Panc1 (cell line): Measurements from ENCODE around the gene ANO2. TPM values are rescaled to one million over a fixed set of nuclear protein-coding genes. Genes with fewer than 3 reads are reported as not detected.

Source experiments
- ATAC-seq: fragments of 200-7000 bp; cut with Tn5 transposase; 2 replicates; pipeline ENCODE4 v1.9.1; 2020; ENCODE audit warnings: mild to moderate bottlenecking, moderate library complexity
- BruUV-seq: library from RNA; stranded (reverse); fragments of 400-500 nt; replicated peaks from 2 replicates; lab custom pipeline; 2021; lab: Mats Ljungman, UMichigan
- CTCF ChIA-PET: fragments of 300-600 bp; sonication (Branson Sonifier 250); formaldehyde crosslinking; loops from one replicate; lab custom pipeline; 2022; ENCODE audit warnings: antibody characterized with exemption; lab: Charles Lee
- POLR2A ChIA-PET: fragments of 300-600 bp; sonication (Branson Sonifier 250); formaldehyde crosslinking; loops from one replicate; lab custom pipeline; 2022; ENCODE audit warnings: antibody characterized with exemption; lab: Charles Lee
- DNase-seq: peaks from one replicate; pipeline ENCODE4 v3.0.0-alpha.2; 2010; ENCODE audit warnings: low read depth, low spot score
- H3K27ac ChIP-seq: 2 replicates; pipeline ENCODE4 v1.5.1; 2011; ENCODE audit warnings: mild to moderate bottlenecking, low read length, inconsistent platforms
- H3K27me3 ChIP-seq: fragments of 200-500 bp; sonication (Bioruptor generic); 2 replicates; pipeline ENCODE4 v1.6.0; 2014; ENCODE audit warnings: low read length, inconsistent platforms; ENCODE audit not compliant: control insufficient read depth, insufficient read depth
- H3K36me3 ChIP-seq: fragments of 200-500 bp; sonication (Bioruptor generic); 2 replicates; pipeline ENCODE4 v1.5.1; 2014; ENCODE audit warnings: inconsistent platforms, mild to moderate bottlenecking, low read length, moderate library complexity; ENCODE audit not compliant: control insufficient read depth, insufficient read depth
- H3K4me1 ChIP-seq: 2 replicates; pipeline ENCODE4 v1.5.1; 2011; ENCODE audit warnings: inconsistent platforms, mild to moderate bottlenecking, low read length, moderate library complexity; ENCODE audit not compliant: control insufficient read depth, insufficient read depth
- H3K4me3 ChIP-seq, 2 experiments: 2 replicates each; pipeline ENCODE4 v1.5.1; 2011 to 2012; ENCODE audit warnings: low read depth in 2 of 2, low read length in 2 of 2, mild to moderate bottlenecking in 2 of 2, inconsistent platforms in 1 of 2, moderate library complexity in 1 of 2
- H3K9me3 ChIP-seq: fragments of 200-500 bp; sonication (Bioruptor generic); 2 replicates; pipeline ENCODE4 v1.5.1; 2014; ENCODE audit warnings: low read depth, mild to moderate bottlenecking, inconsistent platforms, low read length, moderate library complexity; ENCODE audit not compliant: control insufficient read depth, insufficient read depth
- POLR2AphosphoS5 ChIP-seq: IDR thresholded peaks from 2 replicates; pipeline ENCODE4 v1.6.1; 2012; ENCODE audit warnings: mild to moderate bottlenecking, low read depth, low read length, moderate library complexity
- SIN3A ChIP-seq: IDR thresholded peaks from 2 replicates; pipeline ENCODE4 v1.6.1; 2012; ENCODE audit warnings: low read depth, mild to moderate bottlenecking, low read length, moderate library complexity, borderline replicate concordance; ENCODE audit not compliant: insufficient read depth
- TCF7L2 ChIP-seq: IDR thresholded peaks from 2 replicates; pipeline ENCODE4 v1.6.1; 2011; ENCODE audit warnings: mild to moderate bottlenecking, low read depth, low read length, inconsistent platforms
- in situ Hi-C: cut with HindIII; loops from 2 replicates; pipeline ENCODE4 v1.10.0; 2016; ENCODE audit warnings: low sequenced_read_pairs, low pct_unique_long_range_greater_than_20kb
- intact Hi-C: fragments of 100-400 bp; cut with micrococcal nuclease; formaldehyde crosslinking; loops from one replicate; pipeline ENCODE4 v1.10.0; 2022; ENCODE audit not compliant: unreplicated experiment
- total RNA-seq: library from RNA; stranded (reverse); gene quantifications from one replicate; pipeline ENCODE4 v1.2.1, GENCODE V29; 2021; ENCODE audit not compliant: unreplicated experiment
- TF ChIP-seq, protein P1 (sequence below): fragments of 450-650 bp; IDR thresholded peaks from 2 replicates; pipeline ENCODE4 v1.5.1; 2017; ENCODE audit warnings: mild to moderate bottlenecking
- TF ChIP-seq, protein P2 (sequence below), 2 experiments: IDR thresholded peaks; 2 replicates each; pipeline ENCODE4 v1.6.1; 2011 to 2012; ENCODE audit warnings: low read depth in 2 of 2, control low read depth in 1 of 2, low read length in 1 of 2, mild to moderate bottlenecking in 1 of 2, moderate library complexity in 1 of 2; ENCODE audit not compliant: insufficient read depth in 1 of 2

The ANO2 gene
- total RNA-seq, 1 experiment from 2014 or later: not detected

DNA sequence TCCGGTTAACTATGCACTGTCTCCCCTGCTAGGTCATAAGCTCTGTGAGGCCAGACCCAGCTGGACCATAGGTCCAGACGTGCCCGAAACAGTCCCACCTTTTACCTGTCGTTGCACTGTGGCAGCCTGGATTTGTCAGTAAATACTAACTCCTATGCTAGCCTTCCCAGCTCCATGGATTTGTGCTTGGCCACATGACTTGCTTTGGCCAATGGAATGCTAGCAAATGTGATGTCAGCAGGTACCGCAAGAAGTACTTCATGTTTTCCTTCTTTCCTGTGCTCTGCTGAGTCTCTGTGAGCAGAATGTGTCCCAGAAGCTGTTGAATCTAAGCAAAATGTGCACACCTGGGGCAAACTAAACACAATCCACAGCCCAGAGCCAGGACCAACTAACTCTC, 157.2 kb downstream of the ANO2 start:
- in situ Hi-C loops: no loop called here
- BruUV-seq: no TSS peak
- Histone ChIP-seq H3K4me3 (no peak overlapping the region), H3K9me3 (no peaks in the 10 kb centered on the region), H3K4me1 (no peaks in the 10 kb centered on the region), H3K27ac (no peak overlapping the region), H3K27me3 (no peaks in the 10 kb centered on the region; the same call in 1 of the 2 replicates), H3K36me3 (no peaks in the 10 kb centered on the region)
- CTCF ChIA-PET: interaction anchor here (0.6 kb wide), 1 partner anchor 164 kb away, joined by 5 read pairs; no protein-coding TSS in a partner anchor
- POLR2A ChIA-PET: no interaction called here
- ATAC-seq (no peak), DNase-seq (no peak)
- intact Hi-C loops: no loop called here
- TF ChIP-seq, protein P1, sequence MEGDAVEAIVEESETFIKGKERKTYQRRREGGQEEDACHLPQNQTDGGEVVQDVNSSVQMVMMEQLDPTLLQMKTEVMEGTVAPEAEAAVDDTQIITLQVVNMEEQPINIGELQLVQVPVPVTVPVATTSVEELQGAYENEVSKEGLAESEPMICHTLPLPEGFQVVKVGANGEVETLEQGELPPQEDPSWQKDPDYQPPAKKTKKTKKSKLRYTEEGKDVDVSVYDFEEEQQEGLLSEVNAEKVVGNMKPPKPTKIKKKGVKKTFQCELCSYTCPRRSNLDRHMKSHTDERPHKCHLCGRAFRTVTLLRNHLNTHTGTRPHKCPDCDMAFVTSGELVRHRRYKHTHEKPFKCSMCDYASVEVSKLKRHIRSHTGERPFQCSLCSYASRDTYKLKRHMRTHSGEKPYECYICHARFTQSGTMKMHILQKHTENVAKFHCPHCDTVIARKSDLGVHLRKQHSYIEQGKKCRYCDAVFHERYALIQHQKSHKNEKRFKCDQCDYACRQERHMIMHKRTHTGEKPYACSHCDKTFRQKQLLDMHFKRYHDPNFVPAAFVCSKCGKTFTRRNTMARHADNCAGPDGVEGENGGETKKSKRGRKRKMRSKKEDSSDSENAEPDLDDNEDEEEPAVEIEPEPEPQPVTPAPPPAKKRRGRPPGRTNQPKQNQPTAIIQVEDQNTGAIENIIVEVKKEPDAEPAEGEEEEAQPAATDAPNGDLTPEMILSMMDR: no peak
- TF ChIP-seq, protein P2, sequence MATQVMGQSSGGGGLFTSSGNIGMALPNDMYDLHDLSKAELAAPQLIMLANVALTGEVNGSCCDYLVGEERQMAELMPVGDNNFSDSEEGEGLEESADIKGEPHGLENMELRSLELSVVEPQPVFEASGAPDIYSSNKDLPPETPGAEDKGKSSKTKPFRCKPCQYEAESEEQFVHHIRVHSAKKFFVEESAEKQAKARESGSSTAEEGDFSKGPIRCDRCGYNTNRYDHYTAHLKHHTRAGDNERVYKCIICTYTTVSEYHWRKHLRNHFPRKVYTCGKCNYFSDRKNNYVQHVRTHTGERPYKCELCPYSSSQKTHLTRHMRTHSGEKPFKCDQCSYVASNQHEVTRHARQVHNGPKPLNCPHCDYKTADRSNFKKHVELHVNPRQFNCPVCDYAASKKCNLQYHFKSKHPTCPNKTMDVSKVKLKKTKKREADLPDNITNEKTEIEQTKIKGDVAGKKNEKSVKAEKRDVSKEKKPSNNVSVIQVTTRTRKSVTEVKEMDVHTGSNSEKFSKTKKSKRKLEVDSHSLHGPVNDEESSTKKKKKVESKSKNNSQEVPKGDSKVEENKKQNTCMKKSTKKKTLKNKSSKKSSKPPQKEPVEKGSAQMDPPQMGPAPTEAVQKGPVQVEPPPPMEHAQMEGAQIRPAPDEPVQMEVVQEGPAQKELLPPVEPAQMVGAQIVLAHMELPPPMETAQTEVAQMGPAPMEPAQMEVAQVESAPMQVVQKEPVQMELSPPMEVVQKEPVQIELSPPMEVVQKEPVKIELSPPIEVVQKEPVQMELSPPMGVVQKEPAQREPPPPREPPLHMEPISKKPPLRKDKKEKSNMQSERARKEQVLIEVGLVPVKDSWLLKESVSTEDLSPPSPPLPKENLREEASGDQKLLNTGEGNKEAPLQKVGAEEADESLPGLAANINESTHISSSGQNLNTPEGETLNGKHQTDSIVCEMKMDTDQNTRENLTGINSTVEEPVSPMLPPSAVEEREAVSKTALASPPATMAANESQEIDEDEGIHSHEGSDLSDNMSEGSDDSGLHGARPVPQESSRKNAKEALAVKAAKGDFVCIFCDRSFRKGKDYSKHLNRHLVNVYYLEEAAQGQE (IDR thresholded peaks at IDR 0.05; ENCODE audit: insufficient read depth in 1 of 2, low read depth in 2 of 2, low read length in 1 of 2): no peak
- TF ChIP-seq SIN3A (no peak), TCF7L2 (no peak), POLR2AphosphoS5 (no peak)

DNA sequence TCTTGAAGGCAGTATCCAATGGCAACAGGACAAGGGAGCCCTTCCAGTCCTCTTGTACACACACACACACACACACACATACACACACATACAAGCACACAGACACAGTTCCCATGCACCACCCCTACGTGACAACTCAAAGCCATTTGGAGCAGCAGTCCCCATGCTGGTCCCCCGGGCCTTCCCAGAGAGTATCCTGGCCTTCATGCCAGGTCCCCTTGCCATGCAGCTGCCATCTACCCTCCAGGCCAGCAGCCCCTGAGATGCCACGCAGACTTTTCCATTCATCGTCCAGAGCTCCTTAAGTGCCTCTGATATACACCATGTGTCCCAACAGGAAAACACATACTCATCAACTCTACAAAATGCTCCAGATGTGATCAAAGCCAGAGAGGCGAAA, 159.5 kb downstream of the ANO2 start:
- H3K36me3 ChIP-seq: no peaks in the 10 kb centered on the region
- no peak overlapping the region for H3K4me3 ChIP-seq
- DNase-seq: no peak
- CTCF ChIA-PET: no interaction called here
- no peaks in the 10 kb centered on the region for H3K9me3 ChIP-seq
- intact Hi-C loops (no loop called here), in situ Hi-C loops (no loop called here)
- no peaks in the 10 kb centered on the region for H3K4me1 ChIP-seq
- POLR2A ChIA-PET: no interaction called here
- H3K27me3 ChIP-seq: no peaks in the 10 kb centered on the region; the same call in 1 of the 2 replicates
- TF ChIP-seq SIN3A (no peak), POLR2AphosphoS5 (no peak), TCF7L2 (no peak)
- TF ChIP-seq, protein P2 (IDR thresholded peaks at IDR 0.05; ENCODE audit: insufficient read depth in 1 of 2, low read depth in 2 of 2, low read length in 1 of 2): no peak
- TF ChIP-seq, protein P1: no peak
- H3K27ac ChIP-seq: no peak overlapping the region
- ATAC-seq: no peak
- BruUV-seq: no TSS peak
